Endodermal cell (in vitro differentiated cells): ENCODE results near the gene TAF8. TPM values are rescaled to one million over a fixed set of nuclear protein-coding genes. Genes with fewer than 3 reads are reported as not detected.
A peak's percentile ranks its signal among the peaks of the same experiment; 100 is the strongest.

ENCODE experiments used
- DNase-seq: peaks from one replicate; pipeline ENCODE4 v3.0.0-alpha.2; 2017
- H3K27ac ChIP-seq: 2 replicates; pipeline ENCODE4 v1.5.1; 2013; ENCODE audit warnings: mild to moderate bottlenecking, low read depth, low read length, moderate library complexity
- H3K27me3 ChIP-seq: 2 replicates; pipeline ENCODE4 v1.6.1; 2013; ENCODE audit warnings: mild to moderate bottlenecking, low read length, moderate library complexity; ENCODE audit not compliant: insufficient read depth, control insufficient read depth, poor library complexity, severe bottlenecking
- H3K36me3 ChIP-seq: 2 replicates; pipeline ENCODE4 v1.7.0; 2013; ENCODE audit warnings: mild to moderate bottlenecking, low read length, moderate library complexity; ENCODE audit not compliant: control insufficient read depth, insufficient read depth
- H3K4me1 ChIP-seq: one replicate; pipeline ENCODE4 v1.7.0; 2013; ENCODE audit warnings: low read length; ENCODE audit not compliant: control insufficient read depth, insufficient read depth
- H3K4me3 ChIP-seq: 2 replicates; pipeline ENCODE4 v1.5.1; 2013; ENCODE audit warnings: mild to moderate bottlenecking, low read length, moderate library complexity
- H3K9ac ChIP-seq: 2 replicates; pipeline ENCODE4 v1.6.1; 2013; ENCODE audit warnings: mild to moderate bottlenecking, low read length, moderate library complexity; ENCODE audit not compliant: poor library complexity, severe bottlenecking; ENCODE audit errors: extremely low read depth
- H3K9me3 ChIP-seq: 2 replicates; pipeline ENCODE4 v1.6.1; 2013; ENCODE audit warnings: mild to moderate bottlenecking, low read length, moderate library complexity; ENCODE audit not compliant: control insufficient read depth
- H3K27ac Mint-ChIP-seq: 2 replicates; pipeline ENCODE4 v1.8.0; 2020; ENCODE audit warnings: mixed read lengths
- H3K27me3 Mint-ChIP-seq: 2 replicates; pipeline ENCODE4 v1.8.0; 2021; ENCODE audit warnings: mild to moderate bottlenecking, mixed read lengths; ENCODE audit not compliant: insufficient read depth
- H3K36me3 Mint-ChIP-seq: 2 replicates; pipeline ENCODE4 v1.8.0; 2020; ENCODE audit warnings: low read depth, mixed read lengths
- H3K4me1 Mint-ChIP-seq: 2 replicates; pipeline ENCODE4 v1.8.0; 2020; ENCODE audit warnings: mixed read lengths
- H3K4me3 Mint-ChIP-seq: 2 replicates; pipeline ENCODE4 v1.8.0; 2020; ENCODE audit warnings: mild to moderate bottlenecking, moderate library complexity, mixed read lengths
- H3K9me3 Mint-ChIP-seq: 2 replicates; pipeline ENCODE4 v1.8.0; 2020; ENCODE audit warnings: mild to moderate bottlenecking, mixed read lengths
- CTCF ChIP-seq: fragments of 200-600 bp; sonication (generic); conservative IDR thresholded peaks from 2 replicates; pipeline ENCODE4 v1.5.0; 2021; ENCODE audit warnings: antibody characterized with exemption, mild to moderate bottlenecking
- WGBS, 2 experiments: methylation state at CpG; one replicate each; pipeline versions ENCODE4 v1.1.5 to v1.1.7; 2013; ENCODE audit warnings: missing lambda C conversion rate in 2 of 2, mixed read lengths in 1 of 2; ENCODE audit not compliant: insufficient coverage in 1 of 2, insufficient read length in 1 of 2; 5-methylcytosine and 5-hydroxymethylcytosine counted together
- total RNA-seq, 2 donors: library from RNA; stranded (reverse); fragmentation: NEBNext Ultra II Directional in 1 of 2; extraction: Animal tissue kit (Norgen Biotek cat#: 25700) in 1 of 2; gene quantifications; 2 replicates in 1 of 2; 3 replicates in 1 of 2; pipeline ENCODE4 v1.2.1, GENCODE V29; 2021

Gene TAF8
- total RNA-seq, 2 donors from 2014 or later, result 27.9 to 31.0 TPM

GRCh38 chr6:42010185-42010891, 40.0 kb upstream of the TAF8 start:
- no peak overlapping the region for H3K27ac ChIP-seq
- no peak overlapping the region for H3K4me3 ChIP-seq
- Mint-ChIP-seq H3K36me3 (no peaks in the 10 kb centered on the region), H3K9me3 (no peaks in the 10 kb centered on the region), H3K27me3 (no peaks in the 10 kb centered on the region), H3K27ac (peak overlapping the region; percentile 58), H3K4me1 (peaks cover 10% of the 10 kb centered on the region), H3K4me3 (no peak overlapping the region)
- TF ChIP-seq CTCF, result no peak
- DNase-seq, result peak; percentile 71
- WGBS, 2 experiments, result 68 to 83% methylated on average over 3 to 10 of the region's 11 CpGs
- no peaks in the 10 kb centered on the region for H3K9me3 ChIP-seq
- H3K36me3 ChIP-seq, result no peaks in the 10 kb centered on the region
- peaks cover 8% of the 10 kb centered on the region for H3K4me1 ChIP-seq
- no peak overlapping the region for H3K9ac ChIP-seq
- no peaks in the 10 kb centered on the region for H3K27me3 ChIP-seq

- Histone ChIP-seq H3K4me3 (no peak overlapping the region), H3K9me3 (no peaks in the 10 kb centered on the region), H3K9ac (no peak overlapping the region), H3K27ac (no peak overlapping the region), H3K27me3 (no peaks in the 10 kb centered on the region), H3K36me3 (no peaks in the 10 kb centered on the region), H3K4me1 (peaks cover 8% of the 10 kb centered on the region)
- 100% methylated on average over 1 of the region's 1 CpG for WGBS, 2 experiments
- Mint-ChIP-seq H3K4me3 (no peak overlapping the region), H3K27ac (no peak overlapping the region), H3K9me3 (no peaks in the 10 kb centered on the region), H3K27me3 (no peaks in the 10 kb centered on the region), H3K4me1 (peaks cover 10% of the 10 kb centered on the region), H3K36me3 (no peaks in the 10 kb centered on the region)
- DNase-seq, result no peak
- TF ChIP-seq CTCF, result no peak
These were observed 39.4 kb upstream of the TAF8 start for GRCh38 chr6:42010909-42011308.

GRCh38 chr6:42012501-42013133, 37.7 kb upstream of the TAF8 start:
- Mint-ChIP-seq H3K36me3 (no peaks in the 10 kb centered on the region), H3K27ac (no peak overlapping the region), H3K27me3 (no peaks in the 10 kb centered on the region), H3K4me1 (peaks cover 10% of the 10 kb centered on the region), H3K4me3 (no peak overlapping the region), H3K9me3 (no peaks in the 10 kb centered on the region)
- no peak overlapping the region for H3K27ac ChIP-seq
- no peaks in the 10 kb centered on the region for H3K36me3 ChIP-seq
- 93 to 100% methylated on average over 1 to 3 of the region's 3 CpGs for WGBS, 2 experiments
- DNase-seq, result no peak
- no peaks in the 10 kb centered on the region for H3K27me3 ChIP-seq
- peaks cover 8% of the 10 kb centered on the region for H3K4me1 ChIP-seq
- TF ChIP-seq CTCF, result no peak
- no peaks in the 10 kb centered on the region for H3K9me3 ChIP-seq
- no peak overlapping the region for H3K4me3 ChIP-seq
- no peak overlapping the region for H3K9ac ChIP-seq
